ENCODE measurements around the gene MAK.
A peak's percentile ranks its signal among the peaks of the same experiment; 100 is the strongest.
"Not testable (repeated sequence)": the region's sequence is repeated elsewhere in the genome, so short reads cannot be mapped to it uniquely, and the experiment has no call there.

MAK gene

GRCh38 chr6:10791673-10792072 lies 46.7 kb downstream of the MAK start:
- DNase-seq (ENCODE audit: low read depth in 2 of 2) = no peak

GRCh38 chr6:10779076-10779475 lies 59.3 kb downstream of the MAK start:
- no peak for DNase-seq (ENCODE audit: low read depth in 2 of 2)

- no peak for DNase-seq (ENCODE audit: low read depth in 2 of 2)
Observed at GRCh38 chr6:10778230-10778629, 60.1 kb downstream of the MAK start.

GRCh38 chr6:10771371-10771894 lies 66.9 kb downstream of the MAK start:
- DNase-seq (ENCODE audit: low read depth in 2 of 2) = no peak

- DNase-seq (ENCODE audit: low read depth in 2 of 2) = no peak
Observed at GRCh38 chr6:10769419-10769818, 68.9 kb downstream of the MAK start.

GRCh38 chr6:10763006-10763405 lies 75.3 kb downstream of the MAK start:
- DNase-seq (ENCODE audit: low read depth in 2 of 2) = no peak

- no peak for DNase-seq (ENCODE audit: low read depth in 2 of 2)
Observed at GRCh38 chr6:10759884-10760329, 78.4 kb downstream of the MAK start.

- DNase-seq (ENCODE audit: low read depth in 2 of 2) = no peak
Observed at GRCh38 chr6:10759312-10759839, 79.0 kb downstream of the MAK start.

GRCh38 chr6:10756085-10756484 lies 82.3 kb downstream of the MAK start:
- no peak for DNase-seq (ENCODE audit: low read depth in 2 of 2)

- DNase-seq (ENCODE audit: low read depth in 2 of 2) = not testable (repeated sequence)
Observed at GRCh38 chr6:10751757-10752156, 86.6 kb downstream of the MAK start.

- DNase-seq (ENCODE audit: low read depth in 2 of 2) = not testable (repeated sequence)
Observed at GRCh38 chr6:10750568-10750967, 87.8 kb downstream of the MAK start.

GRCh38 chr6:10749734-10750133 lies 88.6 kb downstream of the MAK start:
- no peak for DNase-seq (ENCODE audit: low read depth in 2 of 2)

GRCh38 chr6:10747251-10747972 lies 90.9 kb downstream of the MAK start, which contains the start of gene TMEM14B:
TMEM14B (plus strand) TSS chr6:10747805; CDS start chr6:10749246, 1,441 bp downstream.
- DNase-seq (ENCODE audit: low read depth in 2 of 2) = peak; percentile 100

- no peak for DNase-seq (ENCODE audit: low read depth in 2 of 2)
Observed at GRCh38 chr6:10746915-10747250, 91.5 kb downstream of the MAK start.

- no peak for DNase-seq (ENCODE audit: low read depth in 2 of 2)
Observed at GRCh38 chr6:10745116-10745515, 93.2 kb downstream of the MAK start.

GRCh38 chr6:10743515-10743914 lies 94.8 kb downstream of the MAK start:
- DNase-seq (ENCODE audit: low read depth in 2 of 2) = no peak

GRCh38 chr6:10742251-10742650 lies 96.1 kb downstream of the MAK start:
- no peak for DNase-seq (ENCODE audit: low read depth in 2 of 2)

GRCh38 chr6:10741643-10742042 lies 96.7 kb downstream of the MAK start:
- not testable (repeated sequence) for DNase-seq (ENCODE audit: low read depth in 2 of 2)

GRCh38 chr6:10740061-10740460 lies 98.3 kb downstream of the MAK start:
- no peak for DNase-seq (ENCODE audit: low read depth in 2 of 2)

- no peak for DNase-seq (ENCODE audit: low read depth in 2 of 2)
Observed at GRCh38 chr6:10736731-10737130, 101.6 kb downstream of the MAK start.

- no peak for DNase-seq (ENCODE audit: low read depth in 2 of 2)
Observed at GRCh38 chr6:10733863-10734262, 104.5 kb downstream of the MAK start.

- no peak for DNase-seq (ENCODE audit: low read depth in 2 of 2)
Observed at GRCh38 chr6:10733151-10733715, 105.1 kb downstream of the MAK start.

GRCh38 chr6:10730254-10730653 lies 108.1 kb downstream of the MAK start:
- no peak for DNase-seq (ENCODE audit: low read depth in 2 of 2)
